ENCODE data around the gene SUSD4.

GRCh38 chr1:223269006-223269405 lies 95.0 kb downstream of the SUSD4 start:
- no peak for TF ChIP-seq CTCF (IDR thresholded peaks at IDR 0.05)
- no peak for TF ChIP-seq POLR2AphosphoS5 (IDR thresholded peaks at IDR 0.05; ENCODE audit: insufficient read depth in 1 of 2, low read depth in 1 of 2)
- TF ChIP-seq POLR2A (IDR thresholded peaks at IDR 0.05) = no peak
